Measurements from ENCODE around the gene BIRC2.
A peak's percentile ranks its signal among the peaks of the same experiment; 100 is the strongest.
"Not testable (repeated sequence)": the region's sequence is repeated elsewhere in the genome, so short reads cannot be mapped to it uniquely, and the experiment has no call there.

The BIRC2 gene

DNA sequence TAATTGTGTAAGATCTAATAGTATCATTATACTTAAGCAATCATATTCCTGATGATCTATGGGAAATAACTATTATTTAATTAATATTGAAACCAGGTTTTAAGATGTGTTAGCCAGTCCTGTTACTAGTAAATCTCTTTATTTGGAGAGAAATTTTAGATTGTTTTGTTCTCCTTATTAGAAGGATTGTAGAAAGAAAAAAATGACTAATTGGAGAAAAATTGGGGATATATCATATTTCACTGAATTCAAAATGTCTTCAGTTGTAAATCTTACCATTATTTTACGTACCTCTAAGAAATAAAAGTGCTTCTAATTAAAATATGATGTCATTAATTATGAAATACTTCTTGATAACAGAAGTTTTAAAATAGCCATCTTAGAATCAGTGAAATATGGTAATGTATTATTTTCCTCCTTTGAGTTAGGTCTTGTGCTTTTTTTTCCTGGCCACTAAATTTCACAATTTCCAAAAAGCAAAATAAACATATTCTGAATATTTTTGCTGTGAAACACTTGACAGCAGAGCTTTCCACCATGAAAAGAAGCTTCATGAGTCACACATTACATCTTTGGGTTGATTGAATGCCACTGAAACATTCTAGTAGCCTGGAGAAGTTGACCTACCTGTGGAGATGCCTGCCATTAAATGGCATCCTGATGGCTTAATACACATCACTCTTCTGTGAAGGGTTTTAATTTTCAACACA lies 23.3 kb upstream of the BIRC2 start:
- no peak for DNase-seq (ENCODE audit: low spot score)

DNA sequence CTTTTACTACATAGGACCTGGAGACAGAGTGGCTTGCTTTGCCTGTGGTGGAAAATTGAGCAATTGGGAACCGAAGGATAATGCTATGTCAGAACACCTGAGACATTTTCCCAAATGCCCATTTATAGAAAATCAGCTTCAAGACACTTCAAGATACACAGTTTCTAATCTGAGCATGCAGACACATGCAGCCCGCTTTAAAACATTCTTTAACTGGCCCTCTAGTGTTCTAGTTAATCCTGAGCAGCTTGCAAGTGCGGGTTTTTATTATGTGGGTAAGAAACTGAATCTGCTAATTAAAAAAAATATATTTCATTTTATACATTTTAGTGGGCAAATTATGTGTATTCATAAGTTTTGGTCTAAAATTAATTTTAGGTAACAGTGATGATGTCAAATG lies 21.9 kb upstream of the BIRC2 start:
- no peak for DNase-seq (ENCODE audit: low spot score)

DNA sequence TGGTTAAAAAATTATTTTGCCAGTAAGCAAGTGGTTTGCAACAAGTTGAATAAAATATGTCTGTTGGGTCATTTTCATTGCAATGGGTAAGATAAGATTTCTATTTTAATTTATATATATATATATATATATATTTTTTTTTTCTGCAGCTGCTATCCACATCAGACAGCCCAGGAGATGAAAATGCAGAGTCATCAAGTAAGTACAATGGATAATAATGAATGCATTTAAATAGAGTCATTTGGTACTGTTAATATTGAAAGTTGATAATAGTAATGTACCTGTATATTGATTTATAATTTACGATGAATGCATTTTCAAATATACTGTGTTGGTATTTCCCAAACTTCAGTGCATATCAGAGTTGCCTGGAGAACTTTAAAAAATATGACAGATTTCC lies 18.3 kb upstream of the BIRC2 start:
- DNase-seq (ENCODE audit: low spot score), result no peak

DNA sequence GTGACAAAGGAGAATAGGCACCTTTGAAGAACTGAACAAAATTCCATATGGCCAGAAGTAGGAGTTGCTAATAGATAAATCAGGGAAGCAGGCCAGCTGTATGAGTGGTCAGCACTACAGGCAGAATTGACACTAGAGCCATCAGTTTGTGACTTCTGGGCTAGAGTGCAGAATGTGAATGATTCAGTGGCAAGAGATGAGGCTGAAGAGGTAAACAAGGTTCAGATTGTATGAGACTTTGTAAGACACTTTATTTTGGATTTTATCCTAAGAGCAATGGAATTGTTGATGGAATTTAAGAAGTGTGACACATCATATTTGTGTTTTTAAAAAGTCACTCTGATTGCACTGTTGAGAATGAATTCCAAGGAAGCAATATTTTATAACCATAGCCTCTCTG lies 16.8 kb upstream of the BIRC2 start:
- DNase-seq (ENCODE audit: low spot score), result no peak

DNA sequence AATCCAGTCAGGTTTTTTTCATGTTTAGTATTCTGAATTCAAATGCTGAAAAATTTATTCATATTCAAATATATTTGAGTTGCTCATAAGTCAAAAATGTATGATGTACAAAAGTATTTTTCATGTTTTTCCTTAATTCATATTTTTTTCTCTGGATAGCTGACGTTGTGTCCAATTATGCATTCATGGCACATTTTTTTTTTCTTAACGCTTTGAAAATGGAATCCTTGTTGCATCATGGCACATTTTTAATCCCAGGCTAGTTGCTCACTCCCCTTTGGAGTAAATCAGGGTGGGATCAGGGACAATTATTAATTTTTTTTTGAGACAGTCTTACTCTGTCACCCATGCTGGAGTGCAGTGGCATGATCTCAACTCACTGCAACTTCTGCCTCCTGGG lies 15.7 kb upstream of the BIRC2 start:
- DNase-seq (ENCODE audit: low spot score), result no peak

DNA sequence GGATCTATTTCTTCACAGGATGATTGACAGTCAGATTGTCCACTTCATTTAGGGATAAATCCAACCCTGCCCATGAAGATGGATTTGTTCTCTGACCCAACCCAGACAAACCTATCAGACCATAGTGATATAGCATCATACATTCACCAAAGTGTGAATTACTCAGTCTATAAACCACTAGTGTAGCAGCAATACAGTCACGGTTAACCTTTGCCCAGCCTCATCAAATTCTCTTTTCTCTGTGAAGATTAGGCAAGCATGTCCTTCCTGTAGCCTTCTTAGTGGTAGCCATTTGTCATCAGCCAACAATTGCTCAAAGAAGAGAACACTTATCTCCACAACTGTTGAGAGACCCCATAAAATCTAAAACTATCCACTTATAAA lies 14.4 kb upstream of the BIRC2 start:
- DNase-seq (ENCODE audit: low spot score), result peak; percentile 14

DNA sequence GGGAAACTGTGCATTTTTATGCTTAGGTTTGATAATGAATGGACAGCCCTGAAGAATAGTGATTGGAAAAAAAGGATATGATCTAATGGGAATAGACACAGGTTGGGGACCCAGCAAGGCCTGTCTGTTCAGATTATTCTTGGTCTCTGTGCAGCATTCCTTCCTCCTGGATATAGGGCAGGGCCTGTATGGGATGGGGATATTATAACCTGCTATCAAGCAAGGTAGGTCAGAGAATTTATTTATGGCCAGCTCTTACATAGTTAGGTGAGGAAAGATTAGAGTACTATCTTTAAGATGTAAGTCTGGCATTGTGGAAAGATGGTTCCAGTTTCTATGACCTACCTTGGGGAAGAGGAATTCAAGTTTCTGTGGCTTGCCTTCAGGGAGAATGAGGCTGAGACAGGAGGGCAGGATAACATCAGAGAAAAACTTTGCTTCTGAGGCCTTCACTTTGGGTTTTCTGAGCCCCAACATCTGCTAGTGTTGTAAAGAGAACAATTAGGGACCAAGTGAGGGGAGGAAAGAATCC lies 8.5 kb upstream of the BIRC2 start:
- no peak for DNase-seq (ENCODE audit: low spot score)

DNA sequence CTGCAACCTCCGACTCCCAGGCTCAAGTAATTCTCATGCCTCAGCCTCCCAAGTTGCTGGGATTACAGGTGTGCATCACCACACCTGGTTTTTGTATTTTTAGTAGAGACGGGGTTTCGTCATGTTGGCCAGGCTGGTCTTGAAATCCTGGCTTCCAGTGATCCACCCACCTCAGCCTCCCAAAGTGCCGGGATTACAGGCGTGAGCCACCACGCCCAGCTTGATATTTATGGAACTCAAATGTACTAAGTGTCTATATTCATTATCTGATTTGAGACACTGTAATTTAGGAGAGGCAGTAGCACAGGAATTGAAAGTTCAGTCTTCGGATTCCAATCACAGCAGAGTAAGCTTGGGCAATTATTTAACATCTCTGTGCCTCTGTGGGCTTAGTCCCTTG lies 5.7 kb upstream of the BIRC2 start:
- DNase-seq (ENCODE audit: low spot score), result not testable (repeated sequence)

DNA sequence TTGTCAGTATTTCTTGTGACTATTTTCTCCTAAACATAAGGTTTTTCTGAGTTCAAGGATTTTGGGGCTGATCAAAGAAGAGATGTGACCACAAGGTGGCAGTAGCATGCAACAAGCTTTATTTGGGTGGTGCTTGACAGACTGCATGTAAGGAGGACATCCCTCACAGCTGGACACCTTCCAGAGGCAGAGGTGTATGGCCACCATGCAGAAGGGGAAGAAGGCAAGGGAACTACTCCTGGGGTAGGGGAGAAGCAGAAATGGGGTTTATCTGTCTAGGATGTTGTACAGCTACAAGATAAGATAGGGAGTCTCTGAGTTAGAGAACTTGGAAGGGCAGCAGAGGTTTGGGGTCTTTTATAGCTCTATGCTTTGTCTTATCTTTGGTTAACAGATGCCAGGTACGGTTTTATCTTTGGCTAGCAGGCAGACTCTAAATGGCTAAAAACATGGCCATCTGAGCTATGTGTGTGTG lies 5.1 kb upstream of the BIRC2 start:
- DNase-seq (ENCODE audit: low spot score), result peak; percentile 67

DNA sequence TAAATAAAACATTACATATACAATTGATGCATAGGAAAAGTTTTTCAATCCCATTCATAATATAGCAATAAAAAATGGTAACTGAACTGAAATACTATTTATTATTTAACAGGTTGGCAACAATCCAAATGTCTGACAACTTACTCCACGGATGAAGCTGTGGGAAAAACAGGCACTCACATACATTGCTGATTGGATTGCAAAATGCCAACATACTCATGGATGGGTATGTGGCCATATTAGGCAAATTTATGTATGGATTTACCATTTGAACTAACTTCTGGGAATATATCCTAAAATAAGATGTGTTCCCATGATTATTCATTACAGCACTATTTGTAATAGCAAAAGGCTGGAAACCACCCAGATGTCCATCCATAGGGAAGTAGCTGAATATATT lies 3.2 kb upstream of the BIRC2 start:
- no peak for DNase-seq (ENCODE audit: low spot score)

DNA sequence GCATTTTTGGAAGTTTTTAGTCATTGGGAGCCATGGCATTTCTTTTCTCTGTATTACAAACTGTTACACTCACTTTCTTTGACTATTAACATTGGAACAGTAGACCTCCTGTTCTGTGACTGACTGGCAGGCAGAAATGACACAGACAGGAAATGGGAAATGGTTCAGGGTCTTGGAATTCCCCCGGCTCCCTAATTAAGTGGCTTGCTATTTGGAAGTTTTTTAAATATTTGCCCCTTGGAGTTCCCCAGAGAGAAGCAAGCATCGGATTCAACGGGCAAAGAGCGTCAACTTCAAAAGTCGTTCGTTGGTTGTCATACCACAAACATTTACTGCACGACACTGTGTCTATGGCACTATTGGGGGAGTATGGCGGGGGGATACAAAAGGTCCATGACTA lies 1.1 kb upstream of the BIRC2 start:
- DNase-seq (ENCODE audit: low spot score), result peak; percentile 8

DNA sequence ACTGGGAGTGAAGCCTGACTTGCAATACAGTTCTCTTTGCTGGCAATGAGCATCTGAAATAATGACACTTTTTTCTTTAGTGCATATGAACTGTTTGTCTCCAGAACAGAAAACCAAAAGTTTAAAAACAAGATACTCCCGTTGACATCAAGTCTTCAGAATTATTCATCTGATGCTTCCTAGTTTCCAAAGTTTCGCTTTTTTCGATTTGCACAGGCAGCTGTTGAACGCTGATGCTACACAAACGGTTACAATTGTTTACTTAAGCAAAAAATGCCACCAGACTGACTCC lies 612 bp upstream of the BIRC2 start:
- DNase-seq (ENCODE audit: low spot score), result no peak

DNA sequence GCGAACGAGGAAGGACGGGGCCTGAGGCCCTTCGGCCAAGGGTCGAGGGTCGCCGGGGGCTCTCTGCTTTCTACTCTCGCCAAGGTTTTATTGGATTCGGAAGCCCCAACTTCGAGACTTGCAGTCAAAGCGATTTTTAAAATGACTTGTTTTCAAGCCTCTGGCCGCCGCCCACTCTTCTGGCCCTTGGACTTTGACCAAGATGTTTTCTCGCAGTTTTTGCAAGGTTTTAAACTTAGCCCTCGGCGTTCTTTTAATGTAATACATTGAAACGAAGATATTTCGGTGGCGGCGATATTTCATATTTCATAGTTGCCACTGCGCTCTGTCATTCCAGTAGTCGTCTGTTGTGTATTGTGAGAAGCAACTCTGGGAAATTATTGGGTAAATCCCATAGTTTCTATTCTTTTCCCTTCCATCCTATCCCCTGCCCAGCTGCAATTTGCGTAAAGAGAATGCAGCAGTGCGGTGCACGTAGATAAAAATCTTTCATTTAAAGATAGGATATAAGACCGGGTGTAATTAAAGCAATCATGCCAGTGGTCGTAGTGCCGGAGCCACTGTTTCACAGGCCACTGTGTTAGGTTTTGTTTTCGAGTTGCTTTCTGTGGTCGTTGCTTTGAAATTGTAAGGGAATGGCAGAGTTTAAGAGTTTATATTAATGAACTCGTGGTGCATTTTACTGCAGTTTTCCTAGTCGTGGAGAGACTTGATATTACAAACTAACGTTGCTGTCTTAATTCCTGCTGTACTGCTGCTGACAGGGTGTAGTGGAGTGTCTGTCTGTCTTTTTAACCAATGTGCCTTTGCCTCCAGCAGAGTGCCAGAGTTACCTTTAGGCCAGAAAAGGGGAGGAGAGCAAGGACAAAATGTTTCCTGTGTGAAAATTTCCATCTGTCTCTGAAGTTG lies 702 bp downstream of the BIRC2 start:
- DNase-seq (ENCODE audit: low spot score), result peak; percentile 3

DNA sequence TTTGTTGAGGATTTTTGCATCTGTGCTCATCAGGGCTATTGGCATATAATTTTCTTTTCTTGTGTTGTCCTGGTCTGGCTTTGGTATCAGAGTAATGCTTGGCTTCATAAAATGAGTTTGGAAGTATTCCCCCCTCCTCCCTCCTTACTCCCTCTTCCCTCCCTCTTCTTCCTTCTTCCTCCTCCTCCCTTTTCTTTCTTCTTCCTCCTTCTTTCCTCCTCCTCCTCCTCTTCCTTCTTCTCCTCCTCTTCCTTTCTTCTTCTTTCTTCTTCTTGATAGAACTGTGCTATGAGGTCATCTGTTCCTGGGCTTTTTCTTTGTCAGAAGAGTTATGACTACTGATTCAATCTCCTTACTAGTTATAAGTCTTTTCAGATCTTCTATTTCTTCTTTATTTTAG lies 10.1 kb downstream of the BIRC2 start:
- DNase-seq (ENCODE audit: low spot score), result no peak

DNA sequence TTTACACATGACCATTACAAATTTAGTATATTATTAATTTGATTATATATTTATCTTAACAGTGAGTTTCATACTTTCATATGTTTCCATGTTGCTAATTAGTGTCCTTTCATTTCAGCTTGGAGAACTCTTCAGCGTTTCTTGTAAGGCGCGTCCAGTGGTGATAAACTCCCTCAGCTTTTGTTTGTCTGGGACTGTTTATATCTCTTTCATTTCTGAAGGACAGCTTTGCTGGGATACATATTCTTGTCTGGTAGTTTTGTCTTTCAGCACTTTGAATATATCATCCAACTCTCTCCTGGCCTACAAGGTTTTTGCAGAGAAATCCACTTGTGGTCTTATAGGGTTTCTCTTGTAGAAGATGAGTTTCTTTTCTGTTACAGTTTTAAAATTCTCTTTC lies 12.4 kb downstream of the BIRC2 start:
- no peak for DNase-seq (ENCODE audit: low spot score)

DNA sequence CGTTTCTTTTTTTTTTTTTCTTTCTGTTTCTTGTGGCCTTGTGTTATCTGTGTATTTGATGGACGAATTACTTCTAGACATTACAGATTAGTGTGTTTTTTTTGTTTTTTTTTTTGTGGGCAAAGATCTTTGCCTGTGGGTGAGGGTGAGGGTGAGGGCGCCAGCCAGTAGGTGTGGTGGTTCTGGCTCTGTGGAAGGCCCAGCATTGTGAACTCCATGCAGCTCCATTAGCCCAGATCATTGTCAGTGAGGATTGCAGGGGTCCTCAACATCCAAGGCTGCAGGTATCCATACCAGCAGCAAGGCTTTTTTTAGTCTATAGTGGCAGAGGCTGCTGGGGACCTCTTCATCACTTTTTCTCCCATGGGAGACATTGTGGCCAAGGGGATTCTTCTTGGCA lies 13.7 kb downstream of the BIRC2 start:
- DNase-seq (ENCODE audit: low spot score), result no peak

DNA sequence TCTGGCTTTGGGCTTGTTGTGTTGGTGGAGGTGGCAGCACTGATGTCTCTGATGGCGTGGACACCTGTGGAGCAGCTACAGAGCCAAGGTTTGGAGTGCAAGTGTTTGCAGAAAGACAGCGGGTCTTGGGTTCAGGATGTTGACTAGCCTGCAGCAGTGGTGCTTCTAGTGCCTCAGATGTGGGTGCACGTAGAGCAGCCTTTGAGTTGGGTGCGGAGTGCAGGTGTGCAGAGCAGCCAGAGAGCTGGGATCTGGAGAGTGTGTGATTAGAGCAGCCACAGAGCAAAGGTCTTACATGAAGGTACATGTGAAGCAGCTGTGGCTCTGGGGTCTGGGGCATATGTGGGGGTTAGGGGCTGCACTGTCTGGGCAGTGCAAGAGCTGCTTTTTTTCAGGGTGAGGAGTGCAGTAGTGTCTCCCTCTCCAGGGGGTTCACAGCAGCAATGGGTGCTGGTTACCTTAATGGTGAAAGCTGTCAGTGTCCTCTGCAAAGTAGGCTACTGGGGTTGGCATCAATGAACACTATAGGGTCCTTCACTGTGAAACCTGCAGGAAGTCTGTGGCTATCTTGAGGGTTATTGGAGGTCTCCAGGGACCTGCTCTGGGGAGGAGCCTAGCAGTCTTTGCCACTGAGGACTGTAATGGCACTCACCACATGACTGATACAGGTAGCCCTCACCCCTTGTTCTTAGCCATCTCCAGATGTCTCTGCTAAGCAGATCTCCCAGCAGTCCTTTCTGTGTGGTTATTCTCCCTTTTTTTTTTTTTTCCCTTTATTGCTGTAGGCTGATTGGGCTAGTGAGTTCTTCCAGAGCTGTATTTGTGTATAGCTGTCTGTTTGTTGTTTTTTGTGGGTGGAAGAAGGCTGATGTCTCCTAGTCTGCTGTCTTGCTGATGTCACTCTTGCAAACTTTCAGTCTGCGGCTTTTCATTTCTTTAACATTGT lies 14.3 kb downstream of the BIRC2 start:
- DNase-seq (ENCODE audit: low spot score), result no peak

DNA sequence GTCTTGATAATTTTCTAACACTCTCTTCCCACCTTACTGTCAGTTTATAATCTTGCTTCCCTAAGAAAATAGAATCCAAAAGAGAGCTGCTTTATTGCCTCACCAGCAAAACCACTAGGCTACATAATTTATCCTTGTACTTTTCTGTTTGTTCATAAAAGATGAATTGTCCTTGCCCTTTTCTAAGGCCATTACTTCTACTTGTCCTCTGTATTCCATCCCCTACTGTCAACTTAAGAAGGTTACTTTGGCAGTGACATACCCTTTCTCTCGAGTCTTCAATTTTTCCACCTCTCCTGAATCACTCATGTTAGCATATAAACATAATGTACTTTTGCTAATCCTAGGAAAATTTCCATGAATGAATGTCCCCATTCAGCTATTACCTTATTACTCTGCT lies 18.0 kb downstream of the BIRC2 start:
- no peak for DNase-seq (ENCODE audit: low spot score)

DNA sequence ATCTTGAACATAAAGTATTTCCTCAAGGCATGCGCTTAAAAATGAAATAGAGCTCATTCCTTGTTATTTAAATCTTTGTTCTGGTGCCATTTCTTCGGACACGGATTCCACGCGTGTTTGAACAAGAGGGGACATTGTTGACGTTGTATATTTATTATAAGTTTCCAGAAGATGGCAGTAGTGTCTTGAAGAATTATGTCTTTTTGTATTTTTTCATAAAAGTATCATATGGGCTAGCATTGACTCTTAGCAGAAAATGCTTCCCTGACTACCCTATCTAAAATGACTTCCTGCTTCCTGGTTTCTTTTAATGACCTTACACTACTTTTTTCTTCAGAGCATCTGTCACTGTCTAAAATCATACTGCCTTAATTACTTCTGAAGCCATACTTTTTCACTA lies 20.4 kb downstream of the BIRC2 start:
- no peak for DNase-seq (ENCODE audit: low spot score)

DNA sequence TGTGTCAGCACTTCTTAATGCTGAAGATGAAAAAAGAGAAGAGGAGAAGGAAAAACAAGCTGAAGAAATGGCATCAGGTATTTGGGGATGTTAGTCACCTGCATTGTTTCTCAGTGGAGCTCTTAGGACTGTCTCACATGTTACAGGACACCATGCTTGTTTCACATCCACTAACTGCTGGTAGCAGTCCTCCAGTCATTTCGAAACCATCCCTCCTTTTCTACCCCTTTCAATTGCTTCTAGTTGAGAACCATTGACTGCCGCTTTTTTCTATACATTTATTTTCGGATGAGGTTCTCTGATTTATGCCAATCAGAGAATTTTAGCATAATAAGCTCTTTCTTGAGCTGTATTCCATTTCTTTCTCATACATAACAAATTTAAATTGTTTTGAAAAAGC lies 21.5 kb downstream of the BIRC2 start:
- no peak for DNase-seq (ENCODE audit: low spot score)

DNA sequence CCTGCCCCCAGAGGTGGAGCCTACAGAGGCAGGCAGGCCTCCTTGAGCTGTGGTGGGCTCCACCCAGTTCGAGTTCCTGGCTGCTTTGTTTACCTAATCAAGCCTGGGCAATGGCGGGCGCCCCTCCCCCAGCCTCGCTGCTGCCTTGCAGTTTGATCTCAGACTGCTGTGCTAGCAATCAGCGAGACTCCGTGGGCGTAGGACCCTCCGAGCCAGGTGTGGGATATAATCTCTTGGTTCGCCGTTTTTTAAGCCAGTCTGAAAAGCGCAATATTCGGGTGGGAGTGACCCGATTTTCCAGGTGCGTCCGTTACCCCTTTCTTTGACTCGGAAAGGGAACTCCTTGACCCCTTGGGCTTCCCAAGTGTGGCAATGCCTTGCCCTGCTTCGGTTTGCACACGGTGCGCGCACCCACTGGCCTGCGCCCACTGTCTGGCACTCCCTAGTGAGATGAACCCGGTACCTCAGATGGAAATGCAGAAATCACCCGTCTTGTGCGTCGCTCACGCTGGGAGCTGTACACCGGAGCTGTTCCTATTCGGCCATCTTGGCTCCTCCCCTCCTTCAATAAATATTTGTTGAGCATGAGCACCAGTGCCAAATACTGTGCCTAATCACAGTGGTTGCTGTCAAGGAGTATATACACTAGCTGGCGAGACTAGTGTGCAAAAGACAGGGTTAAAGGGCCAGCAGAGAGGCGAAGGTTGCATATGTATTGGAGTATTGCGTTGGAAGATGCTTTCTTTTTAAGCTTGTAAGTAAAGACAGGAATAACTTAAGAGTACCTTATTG lies 27.8 kb downstream of the BIRC2 start:
- not testable (repeated sequence) for DNase-seq (ENCODE audit: low spot score)
